Fibroblast of skin of scalp (primary cell): Measurements from ENCODE around the gene NEMP2.

Experiments used
- DNase-seq: peaks from one replicate; pipeline ENCODE4 v3.0.0-alpha.2; 2013

Gene NEMP2

GRCh38 chr2:190455358-190456095 lies 79.0 kb downstream of the NEMP2 start:
- DNase-seq: no peak

GRCh38 chr2:190454795-190455194 lies 79.7 kb downstream of the NEMP2 start:
- DNase-seq: no peak
